ENCODE measurements around the gene KRTAP5-7.
"Not testable (repeated sequence)": the region's sequence is repeated elsewhere in the genome, so short reads cannot be mapped to it uniquely, and the experiment has no call there.

GRCh38 chr11:71566626-71567599 lies 39.8 kb downstream of the KRTAP5-7 start:
- not testable (repeated sequence) for TF ChIP-seq CTCF, POLR2A (IDR thresholded peaks at IDR 0.05)

Measured in esophagus squamous epithelium (tissue), 4 donors.